H9 (cell line): ENCODE measurements around the gene C11orf65. TPM values are rescaled to one million over a fixed set of nuclear protein-coding genes. Genes with fewer than 3 reads are reported as not detected.

ENCODE experiments used
- DNase-seq: peaks from one replicate; pipeline ENCODE4 v3.0.0-alpha.2; 2017
- H2AFZ ChIP-seq: one replicate; pipeline ENCODE4 v1.6.1; 2013; ENCODE audit warnings: mild to moderate bottlenecking, low read length, control low read depth, moderate library complexity
- H2AK5ac ChIP-seq: 2 replicates; pipeline ENCODE4 v1.6.1; 2013; ENCODE audit warnings: low read length, control low read depth, mixed read lengths; ENCODE audit not compliant: insufficient read length
- H2BK120ac ChIP-seq: one replicate; pipeline ENCODE4 v1.6.1; 2013; ENCODE audit warnings: low read depth, mild to moderate bottlenecking, low read length, control low read depth, inconsistent platforms; ENCODE audit not compliant: poor library complexity, severe bottlenecking
- H2BK12ac ChIP-seq: 2 replicates; pipeline ENCODE4 v1.6.1; 2013; ENCODE audit warnings: low read length, control low read depth, mixed read lengths, low read depth; ENCODE audit not compliant: insufficient read length
- H2BK15ac ChIP-seq: 2 replicates; pipeline ENCODE4 v1.6.1; 2013; ENCODE audit warnings: low read depth, low read length, control low read depth
- H2BK20ac ChIP-seq: one replicate; pipeline ENCODE4 v1.6.1; 2013; ENCODE audit warnings: low read depth, mild to moderate bottlenecking, low read length, control low read depth, inconsistent platforms; ENCODE audit not compliant: poor library complexity, severe bottlenecking
- H2BK5ac ChIP-seq: 2 replicates; pipeline ENCODE4 v1.6.1; 2013; ENCODE audit warnings: low read length, control low read depth, mixed read lengths; ENCODE audit not compliant: insufficient read length
- H3K14ac ChIP-seq: 2 replicates; pipeline ENCODE4 v1.6.1; 2013; ENCODE audit warnings: low read length, control low read depth; ENCODE audit not compliant: insufficient read depth
- H3K18ac ChIP-seq: 2 replicates; pipeline ENCODE4 v1.6.1; 2013; ENCODE audit warnings: low read depth, mild to moderate bottlenecking, mixed read lengths, low read length, control low read depth; ENCODE audit not compliant: insufficient read length
- H3K23ac ChIP-seq: 2 replicates; pipeline ENCODE4 v1.6.1; 2013; ENCODE audit warnings: low read length, control low read depth, mixed read lengths, low read depth; ENCODE audit not compliant: insufficient read length
- H3K23me2 ChIP-seq: 2 replicates; pipeline ENCODE4 v1.6.1; 2013; ENCODE audit warnings: low read depth, mild to moderate bottlenecking, mixed read lengths, low read length, control low read depth; ENCODE audit not compliant: insufficient read length, poor library complexity, severe bottlenecking
- H3K27ac ChIP-seq: 2 replicates; pipeline ENCODE4 v1.5.1; 2013; ENCODE audit warnings: low read length, control low read depth, mixed read lengths, low read depth; ENCODE audit not compliant: insufficient read length
- H3K27me3 ChIP-seq: 2 replicates; pipeline ENCODE4 v1.6.1; 2013; ENCODE audit warnings: low read length, control low read depth, inconsistent platforms; ENCODE audit not compliant: insufficient read depth
- H3K4ac ChIP-seq: 2 replicates; pipeline ENCODE4 v1.6.1; 2013; ENCODE audit warnings: low read depth, mild to moderate bottlenecking, control low read depth, inconsistent platforms, low read length, moderate library complexity
- H3K4me1 ChIP-seq: 2 replicates; pipeline ENCODE4 v1.6.1; 2013; ENCODE audit warnings: low read length, control low read depth, inconsistent platforms; ENCODE audit not compliant: insufficient read depth
- H3K4me2 ChIP-seq: 2 replicates; pipeline ENCODE4 v1.6.1; 2013; ENCODE audit warnings: low read length, control low read depth, mixed read lengths; ENCODE audit not compliant: insufficient read length, insufficient read depth
- H3K56ac ChIP-seq: 2 replicates; pipeline ENCODE4 v1.6.1; 2013; ENCODE audit warnings: low read depth, mild to moderate bottlenecking, mixed read lengths, low read length, control low read depth; ENCODE audit not compliant: insufficient read length
- H3K79me1 ChIP-seq: 2 replicates; pipeline ENCODE4 v1.6.1; 2013; ENCODE audit warnings: low read depth, mild to moderate bottlenecking, moderate library complexity, low read length, control low read depth, inconsistent platforms; ENCODE audit not compliant: insufficient read depth, poor library complexity, severe bottlenecking
- H3K79me2 ChIP-seq: 2 replicates; pipeline ENCODE4 v1.6.1; 2013; ENCODE audit warnings: low read length, control low read depth, inconsistent platforms; ENCODE audit not compliant: insufficient read depth
- H3K9ac ChIP-seq: 2 replicates; pipeline ENCODE4 v1.6.1; 2013; ENCODE audit warnings: low read length, control low read depth, mixed read lengths; ENCODE audit not compliant: insufficient read length; ENCODE audit errors: extremely low read depth
- H3K9me3 ChIP-seq: one replicate; pipeline ENCODE4 v1.6.1; 2013; ENCODE audit warnings: low read depth, low read length, inconsistent platforms; ENCODE audit not compliant: control insufficient read depth
- H3T11ph ChIP-seq: one replicate; pipeline ENCODE4 v1.6.1; 2013; ENCODE audit warnings: mild to moderate bottlenecking, low read length, control low read depth, inconsistent platforms
- H4K20me1 ChIP-seq: one replicate; pipeline ENCODE4 v1.6.1; 2013; ENCODE audit not compliant: control insufficient read depth, insufficient read length, insufficient read depth
- H4K5ac ChIP-seq: 2 replicates; pipeline ENCODE4 v1.6.1; 2013; ENCODE audit warnings: low read depth, mild to moderate bottlenecking, mixed read lengths, low read length, control low read depth; ENCODE audit not compliant: insufficient read length
- H4K8ac ChIP-seq: replicated peaks from 2 replicates; pipeline ENCODE4 v1.6.1; 2013; ENCODE audit warnings: low read length, control low read depth, mixed read lengths, low read depth; ENCODE audit not compliant: insufficient read length
- H4K91ac ChIP-seq: 2 replicates; pipeline ENCODE4 v1.6.1; 2013; ENCODE audit warnings: low read depth, mild to moderate bottlenecking, moderate library complexity, mixed read lengths, low read length, control low read depth; ENCODE audit not compliant: insufficient read length
- H3K27ac Mint-ChIP-seq, 3 experiments: 2 replicates in 2 of 3; 3 replicates in 1 of 3; pipeline ENCODE4 v1.8.0; 2020 to 2021; ENCODE audit warnings: mixed read lengths in 3 of 3, mild to moderate bottlenecking in 1 of 3, moderate library complexity in 1 of 3
- H3K27me3 Mint-ChIP-seq: 2 replicates; pipeline ENCODE4 v1.8.0; 2021; ENCODE audit warnings: low read depth, mild to moderate bottlenecking, moderate library complexity, mixed read lengths
- H3K36me3 Mint-ChIP-seq, 3 experiments: 2 replicates in 2 of 3; 3 replicates in 1 of 3; pipeline ENCODE4 v1.8.0; 2020 to 2021; ENCODE audit warnings: low read depth in 3 of 3, mixed read lengths in 3 of 3; ENCODE audit not compliant: insufficient read depth in 1 of 3
- H3K4me1 Mint-ChIP-seq, 2 experiments: 2 replicates each; pipeline ENCODE4 v1.8.0; 2020; ENCODE audit warnings: mixed read lengths in 2 of 2
- H3K4me3 Mint-ChIP-seq, 2 experiments: 2 replicates in 1 of 2; 3 replicates in 1 of 2; pipeline ENCODE4 v1.8.0; 2020 to 2021; ENCODE audit warnings: mild to moderate bottlenecking in 2 of 2, mixed read lengths in 2 of 2, moderate library complexity in 1 of 2
- H3K9me3 Mint-ChIP-seq, 2 experiments: 2 replicates in 1 of 2; 3 replicates in 1 of 2; pipeline ENCODE4 v1.8.0; 2020; ENCODE audit warnings: mild to moderate bottlenecking in 2 of 2, mixed read lengths in 2 of 2, moderate library complexity in 1 of 2
- CTCF ChIP-seq: fragments of 200-600 bp; sonication (generic); conservative IDR thresholded peaks from 3 replicates; pipeline ENCODE4 v1.8.0; 2021; ENCODE audit warnings: antibody characterized with exemption, mild to moderate bottlenecking
- WGBS: extraction: QIAGEN DNeasy Blood & Tissue Kit; methylation state at CpG from one replicate; pipeline ENCODE4 v1.1.7; 2013; ENCODE audit warnings: missing lambda C conversion rate, low lambda C conversion rate, mixed read lengths; ENCODE audit not compliant: insufficient read length; ENCODE audit errors: extremely low coverage; 5-methylcytosine and 5-hydroxymethylcytosine counted together
- total RNA-seq: library from RNA; stranded (reverse); gene quantifications from 2 replicates; pipeline ENCODE4 v1.2.1, GENCODE V29; 2021

The C11orf65 gene
- total RNA-seq, 1 experiment from 2014 or later, result 0.55 TPM

- no CpG with 5 or more reads among the region's 2 CpGs for WGBS
Observed at GRCh38 chr11:108436594-108436993, 30.7 kb downstream of the C11orf65 start.

More at GRCh38 chr11:108436594-108436993, 30.7 kb downstream of the C11orf65 start:
- Histone ChIP-seq H2BK5ac (no peak overlapping the region), H3K79me1 (no peaks in the 10 kb centered on the region), H2BK15ac (no peak overlapping the region), H3K14ac (no peak overlapping the region), H2BK12ac (no peak overlapping the region), H4K5ac (no peak overlapping the region), H2AK5ac (no peak overlapping the region), H3K56ac (no peak overlapping the region), H3K23me2 (no peaks in the 10 kb centered on the region), H4K91ac (no peak overlapping the region), H3K23ac (no peak overlapping the region), H3K27ac (no peak overlapping the region), H3K4me2 (no peak overlapping the region), H4K20me1 (no peaks in the 10 kb centered on the region), H3K27me3 (no peaks in the 10 kb centered on the region), H3K9ac (no peak overlapping the region), H3K4ac (no peak overlapping the region), H4K8ac (no peak overlapping the region), H2BK20ac (no peak overlapping the region), H3K18ac (no peak overlapping the region), H3K79me2 (no peaks in the 10 kb centered on the region), H2BK120ac (no peak overlapping the region), H2AFZ (no peak overlapping the region), H3K4me1 (no peaks in the 10 kb centered on the region), H3K9me3 (peaks cover 9% of the 10 kb centered on the region), H3T11ph (no peak overlapping the region)
- H3K4me3 Mint-ChIP-seq, result no peak overlapping the region
- no peak for DNase-seq
- H3K27me3 Mint-ChIP-seq, result no peaks in the 10 kb centered on the region
- H3K27ac Mint-ChIP-seq, result no peak overlapping the region
- H3K4me1 Mint-ChIP-seq, result no peaks in the 10 kb centered on the region
- no peak for TF ChIP-seq CTCF
- peaks cover 5 to 18% (median 9%) of the 10 kb centered on the region in 3 experiments; a peak in 5 of 7 replicates for H3K36me3 Mint-ChIP-seq
- H3K9me3 Mint-ChIP-seq, result peaks cover 33 to 52% of the 10 kb centered on the region in 2 experiments
